ELR (cell line): Measurements from ENCODE around the gene CLIC5.
A peak's percentile ranks its signal among the peaks of the same experiment; 100 is the strongest.

Source experiments
- DNase-seq: peaks from one replicate; pipeline ENCODE4 v3.0.0-alpha.2; 2015; ENCODE audit warnings: low read depth

The CLIC5 gene

DNA sequence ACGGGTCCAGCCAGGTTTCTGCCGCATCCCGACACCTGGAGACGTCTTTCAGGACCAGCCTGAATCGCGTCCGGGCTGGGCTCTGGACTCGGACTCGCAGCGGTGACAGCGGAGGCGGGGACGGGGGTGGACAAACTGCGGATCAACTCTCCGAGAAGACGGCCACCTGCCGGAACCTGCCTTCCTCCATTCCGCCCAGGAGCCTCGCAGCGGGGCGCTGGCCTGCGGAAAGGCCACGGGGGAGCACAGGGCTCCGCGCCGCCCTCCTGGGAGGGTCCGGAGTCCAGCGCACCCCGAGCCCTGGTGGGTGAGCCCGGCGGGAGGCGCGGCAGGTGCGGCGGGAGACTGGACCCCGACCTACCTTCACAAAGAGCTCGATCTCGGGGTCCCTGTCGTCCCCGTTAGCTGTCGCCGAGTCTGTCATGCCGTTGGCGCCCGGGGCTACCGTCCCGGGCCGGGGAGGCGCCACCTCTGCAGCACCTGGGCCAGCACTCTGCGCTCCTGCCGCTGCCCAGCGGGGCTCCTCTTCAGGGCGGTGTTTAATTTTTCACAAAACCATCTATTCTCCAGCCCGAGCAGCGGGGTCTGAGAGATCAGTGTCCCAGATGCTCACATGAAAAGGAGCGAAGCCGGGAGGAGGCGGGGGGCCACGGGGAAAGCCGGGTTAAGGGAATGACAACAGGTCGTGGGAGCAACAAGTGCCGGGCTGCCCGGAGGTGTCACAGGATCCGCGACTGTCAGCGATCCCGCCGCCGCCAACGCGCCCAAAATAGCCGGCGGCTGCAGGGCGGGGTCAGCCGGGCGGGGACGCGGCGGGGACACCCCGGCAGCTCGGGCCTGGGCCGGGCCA lies at the start of gene CLIC5:
Gene CLIC5 (minus strand): TSS at position 742 of the 850 bp plus-strand sequence. CDS start 318 bp downstream, at position 424.
- no peak for DNase-seq

DNA sequence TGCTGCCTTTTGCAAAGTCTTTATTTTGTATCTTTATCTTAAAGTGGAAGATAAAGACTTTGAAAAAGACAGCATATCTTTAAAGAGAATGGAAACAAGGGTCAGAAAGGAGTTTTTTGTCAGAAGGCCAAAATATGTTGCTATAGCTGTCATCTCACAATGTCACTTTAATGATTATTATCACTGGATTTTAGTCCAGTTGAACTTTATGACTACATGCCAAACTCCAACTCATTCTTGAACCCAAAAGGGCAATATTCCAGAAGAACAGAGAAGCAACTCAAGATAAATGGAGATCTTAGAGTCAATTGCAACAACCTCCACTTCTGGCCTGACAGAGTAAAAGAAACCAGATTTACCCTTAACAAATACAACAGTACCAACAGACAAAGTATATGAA lies 47.3 kb upstream of the CLIC5 start:
- no peak for DNase-seq

DNA sequence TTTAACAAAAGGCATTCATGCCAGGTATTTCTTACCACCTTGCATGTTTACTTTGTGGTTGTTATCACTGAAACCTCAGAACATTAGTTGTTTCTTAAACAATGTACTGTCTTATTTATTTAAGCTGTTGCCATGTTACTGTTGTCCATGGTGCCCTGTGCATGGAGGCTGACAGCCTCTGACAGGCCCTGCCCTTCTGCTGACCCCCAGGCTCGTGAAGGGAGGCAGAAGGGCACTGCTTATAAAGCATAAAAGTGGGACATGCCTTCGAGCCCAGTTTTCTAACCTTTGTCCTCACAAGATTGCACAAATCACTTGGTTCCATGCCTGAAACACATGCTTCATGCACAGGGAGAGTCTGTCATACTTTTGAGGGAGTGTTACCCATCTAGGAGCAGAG lies 46.7 kb upstream of the CLIC5 start:
- DNase-seq: no peak

DNA sequence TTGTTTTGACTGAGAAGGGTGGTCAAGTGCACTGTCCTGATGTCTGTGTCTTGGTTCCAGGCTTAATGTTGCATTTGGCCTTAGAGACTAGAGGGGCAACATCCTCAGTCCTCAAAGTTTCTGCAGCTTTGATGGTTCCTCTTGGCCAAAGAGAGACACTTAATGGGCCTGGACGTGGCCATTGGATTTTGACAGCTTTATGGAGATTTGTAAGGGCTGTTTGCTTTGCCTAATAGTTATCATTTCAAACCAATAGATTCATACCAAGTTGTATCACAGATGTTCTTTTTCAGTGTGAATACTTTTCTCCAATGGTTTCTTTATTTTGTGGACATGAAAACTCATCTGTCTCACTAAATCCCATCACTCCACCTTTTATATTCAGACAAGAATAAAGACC lies 45.8 kb upstream of the CLIC5 start:
- DNase-seq: no peak

DNA sequence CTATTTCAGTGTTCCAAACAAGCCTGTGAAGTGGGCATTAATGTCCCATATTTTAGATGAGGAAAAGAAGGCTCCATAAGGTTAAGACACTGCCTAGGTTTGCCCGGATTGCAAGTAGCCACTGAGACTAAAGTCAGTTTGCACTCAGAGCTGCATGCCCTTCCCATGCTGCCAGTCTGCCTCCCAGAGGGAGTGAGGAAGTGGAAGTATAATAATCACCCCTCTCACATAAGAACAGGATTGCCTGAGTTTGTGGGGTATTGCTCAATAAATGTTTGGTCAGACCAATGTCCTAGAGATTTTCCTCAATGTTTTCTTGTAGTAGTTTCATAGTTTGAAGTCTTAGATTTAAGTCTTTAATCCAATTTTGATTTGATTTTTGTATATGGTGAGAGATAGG lies 43.9 kb upstream of the CLIC5 start:
- no peak for DNase-seq

DNA sequence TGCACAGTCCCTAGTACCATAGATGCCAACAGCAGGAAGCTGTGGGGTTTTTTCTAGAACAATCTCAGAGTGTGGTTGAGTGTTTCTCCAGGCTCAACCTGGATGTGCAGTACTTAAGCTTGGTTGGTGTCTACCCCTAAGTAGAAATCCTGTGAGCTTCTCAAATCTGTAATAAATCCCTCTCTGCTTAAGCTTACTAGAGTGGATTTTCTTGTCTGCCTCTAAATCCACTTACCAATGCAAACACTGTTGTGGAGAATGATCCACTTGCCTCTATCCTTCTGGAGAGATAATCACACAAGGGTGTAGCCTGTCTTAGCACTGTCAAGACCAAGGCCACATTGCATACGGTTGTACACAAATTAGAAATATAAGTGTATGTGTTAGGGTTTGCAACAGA lies 43.3 kb upstream of the CLIC5 start:
- DNase-seq: no peak

DNA sequence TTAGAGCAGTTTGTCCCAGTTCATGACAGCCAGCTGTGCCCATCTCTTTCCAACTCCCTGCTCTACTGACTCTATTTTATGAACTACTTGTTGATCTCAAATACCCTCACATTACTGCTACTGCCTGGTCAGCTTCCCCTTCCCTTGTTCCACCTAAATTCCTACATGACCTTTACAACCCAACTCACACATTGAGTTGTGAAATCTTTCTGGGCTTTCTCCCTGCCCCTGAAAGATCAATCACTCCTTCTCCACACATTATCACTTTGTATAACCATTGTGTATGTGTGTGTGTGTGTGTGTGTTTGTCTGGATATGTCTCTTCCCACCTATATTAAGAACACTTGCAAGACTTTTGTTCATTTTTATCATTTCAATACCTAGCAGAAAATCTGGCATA lies 42.1 kb upstream of the CLIC5 start:
- no peak for DNase-seq

DNA sequence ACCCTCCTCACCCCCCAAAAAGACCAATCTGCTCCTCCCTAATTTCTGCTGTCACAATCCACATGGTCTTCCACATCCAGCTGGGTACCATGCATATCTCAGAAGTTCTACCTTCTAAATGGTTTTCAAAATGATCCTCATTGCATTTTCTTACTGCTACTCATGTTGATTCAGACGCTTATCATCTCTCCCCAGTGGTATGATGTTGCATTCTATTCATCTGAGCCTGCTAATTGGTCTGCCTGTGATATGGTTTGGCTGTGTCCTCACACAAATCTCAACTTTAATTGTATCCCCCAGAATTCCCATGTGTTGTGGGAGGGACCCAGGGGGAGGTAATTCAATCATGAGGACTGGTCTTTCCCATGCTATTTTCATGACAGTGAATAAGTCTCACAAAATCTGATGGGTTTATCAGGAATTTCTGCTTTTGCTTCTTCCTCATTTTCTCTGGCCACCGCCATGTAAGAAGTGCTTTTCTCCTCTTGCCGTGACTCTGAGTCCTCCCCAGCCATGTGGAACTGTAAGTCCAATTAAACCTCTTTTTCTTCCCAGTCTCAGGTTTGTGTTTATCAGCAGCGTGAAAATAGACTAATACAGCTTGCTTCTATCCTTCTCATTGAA lies 41.4 kb upstream of the CLIC5 start:
- DNase-seq: no peak

DNA sequence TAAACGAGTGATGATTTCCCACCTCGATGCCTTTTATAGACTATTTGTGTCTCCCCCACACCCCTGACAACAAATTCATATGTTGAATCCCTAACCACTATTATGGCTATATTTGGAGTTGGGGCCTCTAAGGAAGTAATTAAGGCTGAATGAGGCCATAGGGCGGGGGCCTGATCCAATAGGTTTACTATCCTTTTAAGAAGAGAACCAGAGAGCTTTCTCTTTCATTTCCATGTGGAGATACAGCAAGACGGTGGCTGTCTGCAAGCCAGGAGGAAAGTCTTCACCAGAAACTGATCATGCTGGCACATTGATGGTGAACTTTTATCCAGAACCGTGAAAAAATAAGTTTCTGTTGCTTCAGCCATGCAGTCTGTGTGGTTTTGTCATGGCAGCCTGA lies 38.9 kb upstream of the CLIC5 start:
- no peak for DNase-seq

DNA sequence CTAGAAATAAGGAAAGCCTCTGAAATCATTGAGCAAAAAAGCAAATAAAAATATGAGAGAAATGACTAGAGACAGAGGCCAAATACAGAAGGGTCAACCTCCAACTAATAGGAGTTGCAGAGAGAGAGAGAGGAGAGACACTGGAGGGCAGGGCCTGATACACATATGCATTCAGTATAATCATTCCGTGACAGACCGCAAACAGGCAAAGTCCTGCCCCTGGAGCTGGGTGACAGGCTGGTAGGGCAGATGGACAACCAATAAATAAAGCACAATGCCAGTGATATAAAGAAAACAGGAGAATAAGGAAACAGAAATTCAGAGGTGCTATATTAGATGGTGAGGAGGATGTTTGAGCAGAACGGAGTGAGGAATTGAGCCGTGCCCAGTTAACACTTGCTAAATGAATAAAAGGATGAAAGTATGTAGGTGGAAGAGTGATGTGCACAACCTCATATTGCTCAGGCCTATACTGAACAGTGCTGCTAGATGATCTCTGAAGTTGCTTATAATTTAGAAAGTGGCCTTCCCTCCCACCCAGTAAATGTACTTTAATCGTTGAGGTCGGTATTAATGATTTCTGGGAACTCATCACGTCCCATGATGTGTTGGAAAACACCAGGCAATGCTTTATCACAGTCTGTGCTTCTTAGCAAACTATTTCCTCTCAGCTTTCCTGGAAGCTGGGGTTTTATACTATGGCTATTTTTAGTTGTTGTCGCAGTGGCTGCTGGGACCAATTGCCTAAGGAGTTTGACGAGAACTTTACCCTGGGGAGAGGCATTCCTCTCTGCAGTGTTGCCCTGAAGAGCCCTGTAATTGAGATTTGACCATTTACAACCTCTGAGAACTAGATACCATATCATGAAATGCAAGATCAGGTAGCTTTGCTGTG lies 37.6 kb upstream of the CLIC5 start:
- DNase-seq: no peak

DNA sequence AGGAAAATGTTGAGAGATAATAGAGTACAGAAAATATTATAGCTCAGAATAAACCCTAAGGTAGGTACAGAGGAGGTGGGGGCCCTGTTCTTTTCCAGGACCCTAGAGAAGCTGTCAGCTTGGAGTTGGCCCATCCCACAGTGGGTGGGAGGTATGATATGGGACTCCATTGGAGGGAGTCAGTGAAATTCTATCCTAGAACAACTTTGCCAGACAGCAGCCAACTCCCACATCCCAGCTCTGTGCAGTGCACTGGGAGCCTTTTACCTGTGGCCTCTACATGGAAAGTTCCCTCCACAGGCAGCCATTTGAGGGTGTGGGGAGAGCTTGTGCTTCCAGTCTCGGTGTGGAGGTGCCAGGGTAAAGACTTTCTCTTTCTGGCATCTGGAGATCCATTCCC lies 36.8 kb upstream of the CLIC5 start:
- no peak for DNase-seq

DNA sequence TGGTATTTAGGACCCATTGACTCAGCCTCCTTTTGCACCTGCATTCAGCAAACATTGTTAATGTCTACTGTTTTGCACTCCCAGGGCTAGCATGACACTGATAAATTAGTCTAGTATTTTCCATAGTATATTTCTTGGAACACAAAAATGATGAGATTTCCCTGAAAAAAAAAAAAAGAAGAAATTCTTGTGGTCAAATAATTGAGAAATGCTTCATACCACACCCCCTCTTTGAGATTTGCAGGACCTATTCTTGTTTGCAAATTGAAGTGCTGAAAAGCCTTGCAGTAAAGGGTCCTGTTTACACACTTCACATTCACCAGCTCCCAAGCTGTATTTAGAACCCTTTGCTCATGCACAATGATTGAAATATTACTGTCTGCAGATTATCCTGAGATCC lies 36.3 kb upstream of the CLIC5 start:
- no peak for DNase-seq

DNA sequence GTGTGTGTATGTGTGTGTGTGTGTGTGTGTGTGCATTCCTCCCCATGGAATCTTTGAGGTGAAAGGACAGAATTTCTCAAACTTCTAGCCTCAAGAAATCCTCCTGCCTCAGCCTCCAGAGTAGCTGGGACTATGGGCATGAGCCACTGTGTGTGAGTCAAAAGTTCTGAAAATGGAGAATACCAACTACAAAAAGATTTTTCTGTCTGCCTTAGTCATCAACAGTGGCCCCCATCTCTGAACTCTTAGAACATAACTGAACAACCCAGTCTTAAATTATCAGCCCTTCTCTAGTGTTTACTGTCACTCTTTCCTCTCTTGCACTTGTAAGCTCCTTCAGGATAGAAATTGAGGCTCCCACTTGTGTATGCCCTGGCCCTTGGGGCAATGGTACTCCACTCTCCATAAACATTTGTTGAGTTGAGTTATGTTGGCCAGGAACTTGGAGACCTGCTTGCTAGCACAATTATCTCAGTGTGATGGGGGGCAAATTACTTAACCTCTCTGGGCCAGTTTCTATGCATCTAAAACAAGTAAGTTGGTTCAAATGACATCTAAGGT lies 35.3 kb upstream of the CLIC5 start:
- no peak for DNase-seq

DNA sequence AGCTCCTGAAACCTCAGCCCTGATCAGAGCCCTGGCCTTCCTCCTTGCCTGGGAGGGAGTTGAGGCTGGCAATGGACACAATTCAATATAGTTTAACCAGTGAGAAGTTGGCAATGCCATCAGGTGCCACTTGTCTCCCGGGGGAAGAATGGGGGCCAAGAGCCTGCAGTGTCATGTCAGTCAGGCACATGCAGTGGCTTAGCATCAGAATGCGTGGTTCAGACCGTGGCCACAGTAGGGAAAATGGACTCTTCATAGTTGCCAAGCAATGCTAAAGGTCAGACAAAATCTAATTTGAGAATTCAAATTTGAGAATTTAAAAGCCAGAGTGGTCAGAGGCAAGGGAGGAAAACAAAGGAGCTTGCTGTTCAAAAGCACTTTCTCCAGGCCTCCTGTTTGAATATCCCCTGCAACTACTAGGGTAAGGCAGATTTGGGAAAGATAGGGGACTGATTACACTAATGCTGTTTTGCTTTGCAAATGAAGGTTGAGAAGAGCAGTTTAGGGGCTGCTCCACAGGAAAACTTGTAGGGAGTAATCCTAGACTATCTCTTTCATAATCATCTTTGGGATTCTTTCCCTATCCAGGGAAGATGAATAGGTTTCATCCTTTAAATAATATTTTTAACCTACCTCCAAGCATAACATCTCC lies 33.1 kb upstream of the CLIC5 start:
- no peak for DNase-seq

DNA sequence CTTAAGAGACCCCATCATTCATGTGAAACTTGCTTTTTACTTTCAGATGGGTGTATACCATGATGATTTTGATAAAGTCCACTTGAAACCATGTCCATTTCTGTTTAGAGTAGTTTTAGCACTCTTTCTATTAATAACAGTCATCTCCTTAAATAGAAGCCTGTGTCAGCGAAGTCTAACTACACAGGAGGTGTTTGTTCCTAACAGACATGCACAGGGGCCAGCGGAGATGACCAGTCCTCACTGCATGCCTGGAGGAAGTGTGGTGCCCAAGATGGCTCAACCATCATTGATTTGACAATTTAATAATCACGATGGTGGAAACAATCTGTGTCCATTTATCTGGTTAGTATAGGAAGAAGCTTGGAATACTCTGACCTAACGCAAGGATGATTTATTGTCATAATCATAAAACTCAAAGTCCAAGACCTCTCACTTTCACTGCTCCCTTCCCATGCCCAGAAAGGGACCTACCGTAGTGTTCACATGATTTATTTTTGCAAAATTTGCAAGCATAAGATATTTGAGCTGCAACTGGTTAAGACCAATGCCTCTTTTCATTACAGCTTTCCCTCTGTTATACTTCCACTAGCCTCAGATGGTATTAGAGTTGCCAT lies 31.0 kb upstream of the CLIC5 start:
- DNase-seq: no peak

DNA sequence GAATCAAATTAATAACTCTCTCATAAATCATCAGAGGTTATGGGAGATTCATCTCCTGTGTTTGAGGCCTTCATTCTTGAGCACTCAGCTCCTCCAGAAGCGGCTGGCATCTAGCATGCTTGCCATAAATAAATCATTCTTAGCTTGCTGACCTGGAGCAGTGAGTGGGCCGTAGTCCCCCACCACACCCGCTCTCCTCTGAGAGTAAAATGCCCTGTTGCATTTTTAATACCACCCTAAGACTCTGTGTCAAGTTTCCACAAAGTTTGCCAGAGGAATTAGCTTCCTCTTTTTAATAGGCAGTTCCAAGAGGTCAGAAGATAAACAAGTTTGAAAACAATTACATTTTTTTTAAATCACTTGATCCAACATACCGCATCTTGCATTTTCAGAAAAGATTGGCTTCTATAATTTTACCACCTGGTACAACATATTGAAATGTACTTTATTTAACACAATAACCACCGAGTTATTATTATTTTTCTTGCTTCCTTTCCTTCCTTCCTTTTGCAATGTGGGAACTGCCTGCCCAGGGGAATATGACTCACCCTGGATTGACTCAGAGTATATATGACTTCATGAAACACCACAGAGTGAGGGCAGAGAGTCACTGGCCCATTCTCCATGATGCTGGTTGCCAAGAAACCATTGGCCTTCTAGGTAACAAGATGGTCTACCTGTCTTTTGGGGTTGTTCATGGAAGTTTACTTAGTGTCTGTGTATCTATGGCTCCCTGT lies 29.4 kb upstream of the CLIC5 start:
- DNase-seq: peak; percentile 87

DNA sequence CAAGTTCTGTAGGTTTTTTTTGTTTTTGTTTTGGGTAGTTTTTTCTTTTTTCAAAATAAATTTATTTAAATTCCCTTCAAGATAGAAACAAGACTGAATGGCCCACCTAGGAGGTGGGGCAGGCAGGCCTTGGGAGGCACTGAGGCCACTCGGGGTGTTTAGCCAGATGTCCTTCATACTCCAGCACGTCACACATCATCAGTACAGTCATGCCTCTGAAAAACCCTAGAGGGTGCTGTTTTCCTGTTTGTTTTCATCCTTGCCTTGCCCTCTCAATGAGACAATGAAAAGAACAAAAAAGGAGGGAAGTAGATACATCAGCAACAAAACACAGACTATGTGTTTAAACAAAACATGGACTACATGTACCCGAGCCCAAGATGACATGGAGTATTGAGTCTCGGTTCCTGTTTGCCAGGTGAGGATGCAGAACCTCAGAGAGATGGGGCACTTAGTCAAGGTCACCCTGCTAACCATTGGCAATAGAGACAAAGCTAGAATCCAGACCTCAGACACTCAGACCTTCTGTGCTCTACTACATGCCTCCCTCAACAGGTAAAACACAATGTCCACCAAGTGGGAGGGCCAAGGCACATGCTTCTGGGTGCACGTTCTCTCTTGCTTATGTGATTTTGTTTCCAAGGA lies 26.8 kb upstream of the CLIC5 start:
- DNase-seq: peak; percentile 60

DNA sequence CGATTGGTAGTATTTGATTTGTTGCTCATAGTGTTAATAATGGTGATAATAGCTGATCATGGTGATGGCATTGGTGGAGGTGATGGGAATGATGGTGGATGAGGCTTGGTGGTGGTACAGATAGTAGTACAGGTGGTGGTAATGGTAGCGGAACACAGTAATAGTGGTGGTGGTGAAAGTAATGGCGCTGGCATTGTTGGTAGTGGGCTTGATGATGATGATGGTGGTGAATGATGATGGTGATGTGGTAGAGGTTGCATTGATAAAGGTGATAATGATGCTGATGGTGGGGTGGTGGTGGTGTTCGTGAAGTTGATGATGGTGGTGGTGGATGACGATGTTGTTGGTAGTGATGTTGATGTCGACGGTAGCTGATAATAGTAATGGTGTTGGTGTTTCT lies 24.6 kb upstream of the CLIC5 start:
- DNase-seq: no peak

DNA sequence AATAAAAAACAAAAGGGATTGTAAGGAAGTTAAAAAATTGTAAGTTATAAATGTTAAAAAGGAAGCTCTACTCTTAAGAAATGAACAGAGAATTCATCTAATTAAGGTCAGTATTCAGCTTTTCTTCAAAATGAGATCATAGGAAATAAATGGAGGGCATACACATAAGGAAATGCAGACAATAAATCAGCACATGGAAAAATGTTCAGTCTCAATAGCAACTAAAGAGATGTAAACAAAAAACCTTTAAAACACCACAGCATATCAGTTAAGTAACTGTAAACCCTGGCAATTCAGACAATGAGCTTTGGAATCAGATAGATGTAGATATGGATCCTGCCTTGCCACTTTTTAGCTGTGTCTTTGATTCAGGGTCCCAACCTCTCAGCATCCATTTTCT lies 24.0 kb upstream of the CLIC5 start:
- no peak for DNase-seq

DNA sequence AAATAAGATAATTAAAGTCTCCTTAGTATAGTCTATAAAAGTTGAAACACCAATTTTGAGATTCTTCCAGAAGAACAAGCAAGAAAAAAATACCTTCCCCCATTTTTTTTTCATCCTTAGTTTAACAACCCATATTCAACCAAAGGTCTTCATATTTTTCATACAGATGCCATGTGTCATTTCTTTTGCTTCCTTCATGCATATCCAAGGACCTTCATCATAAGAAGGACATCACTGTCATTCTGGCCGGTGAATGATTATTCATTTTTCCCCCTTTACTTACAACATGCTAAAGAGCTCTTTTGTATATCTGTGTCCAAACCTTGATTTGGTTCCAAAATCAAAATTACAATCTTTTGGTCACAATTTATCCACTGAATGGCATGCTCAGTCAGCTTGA lies 21.3 kb upstream of the CLIC5 start:
- DNase-seq: no peak
